Measurements from ENCODE around the gene PRKCH.

The PRKCH gene

DNA sequence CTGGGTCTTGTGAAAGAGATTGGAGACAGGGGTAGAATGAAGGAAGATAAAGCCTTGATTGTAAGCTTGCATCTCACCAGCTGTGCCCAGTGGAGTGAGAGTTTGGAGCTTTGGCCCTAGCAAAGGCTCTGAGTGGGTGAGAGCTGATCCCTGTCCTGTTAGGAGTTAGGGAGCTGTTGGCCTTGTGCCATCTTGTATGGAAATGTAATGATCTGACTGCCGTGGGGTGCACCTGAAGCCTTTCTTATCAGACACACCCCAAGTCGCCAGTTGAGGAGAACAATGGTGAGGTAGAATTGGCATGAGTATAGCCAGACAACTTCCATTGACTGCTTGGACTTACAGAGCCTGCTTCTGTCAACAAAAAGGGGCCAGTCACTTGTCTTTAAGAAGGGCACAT, 130.1 kb downstream of the PRKCH start:
- Histone ChIP-seq H3F3A (ENCODE audit: insufficient read depth) (no peaks in the 10 kb centered on the region), H2AFZ (ENCODE audit: low read depth, low read length, severe bottlenecking) (no peak overlapping the region), H3K4me3 (ENCODE audit: insufficient read depth, low read length, poor library complexity, severe bottlenecking) (no peak overlapping the region), H3K9ac (ENCODE audit: low read length) (no peak overlapping the region), H3K4me2 (ENCODE audit: low read depth, low read length, poor library complexity, severe bottlenecking) (no peak overlapping the region), H3K27ac (ENCODE audit: low read depth, low read length) (no peak overlapping the region), H3K79me2 (ENCODE audit: insufficient read depth, low read length) (no peaks in the 10 kb centered on the region), H3K36me3 (ENCODE audit: low read length) (no peaks in the 10 kb centered on the region), H3K27me3 (ENCODE audit: low read length) (no peaks in the 10 kb centered on the region), H4K20me1 (ENCODE audit: low read depth, low read length) (no peaks in the 10 kb centered on the region), H3K9me2 (replicated peaks; ENCODE audit: insufficient read depth, low read length) (no peaks in the 10 kb centered on the region), H3K9me3 (ENCODE audit: insufficient read depth, low read length) (no peaks in the 10 kb centered on the region)
- no peak for TF ChIP-seq EZH2phosphoT487 (conservative IDR thresholded peaks at IDR 0.05; ENCODE audit: low read length)
- TF ChIP-seq, protein P1, sequence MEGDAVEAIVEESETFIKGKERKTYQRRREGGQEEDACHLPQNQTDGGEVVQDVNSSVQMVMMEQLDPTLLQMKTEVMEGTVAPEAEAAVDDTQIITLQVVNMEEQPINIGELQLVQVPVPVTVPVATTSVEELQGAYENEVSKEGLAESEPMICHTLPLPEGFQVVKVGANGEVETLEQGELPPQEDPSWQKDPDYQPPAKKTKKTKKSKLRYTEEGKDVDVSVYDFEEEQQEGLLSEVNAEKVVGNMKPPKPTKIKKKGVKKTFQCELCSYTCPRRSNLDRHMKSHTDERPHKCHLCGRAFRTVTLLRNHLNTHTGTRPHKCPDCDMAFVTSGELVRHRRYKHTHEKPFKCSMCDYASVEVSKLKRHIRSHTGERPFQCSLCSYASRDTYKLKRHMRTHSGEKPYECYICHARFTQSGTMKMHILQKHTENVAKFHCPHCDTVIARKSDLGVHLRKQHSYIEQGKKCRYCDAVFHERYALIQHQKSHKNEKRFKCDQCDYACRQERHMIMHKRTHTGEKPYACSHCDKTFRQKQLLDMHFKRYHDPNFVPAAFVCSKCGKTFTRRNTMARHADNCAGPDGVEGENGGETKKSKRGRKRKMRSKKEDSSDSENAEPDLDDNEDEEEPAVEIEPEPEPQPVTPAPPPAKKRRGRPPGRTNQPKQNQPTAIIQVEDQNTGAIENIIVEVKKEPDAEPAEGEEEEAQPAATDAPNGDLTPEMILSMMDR (IDR thresholded peaks at IDR 0.05; ENCODE audit: insufficient read depth, low read length, poor library complexity, severe bottlenecking): no peak

- no peaks in the 10 kb centered on the region for H3K9me3 ChIP-seq (ENCODE audit: insufficient read depth, low read length)
- TF ChIP-seq, protein P1 (IDR thresholded peaks at IDR 0.05; ENCODE audit: insufficient read depth, low read length, poor library complexity, severe bottlenecking): no peak
- no peak for TF ChIP-seq EZH2phosphoT487 (conservative IDR thresholded peaks at IDR 0.05; ENCODE audit: low read length)
- H3K36me3 ChIP-seq (ENCODE audit: low read length): no peaks in the 10 kb centered on the region
- no peaks in the 10 kb centered on the region for H3K9me2 ChIP-seq (replicated peaks; ENCODE audit: insufficient read depth, low read length)
- no peaks in the 10 kb centered on the region for H3F3A ChIP-seq (ENCODE audit: insufficient read depth)
- H2AFZ ChIP-seq (ENCODE audit: low read depth, low read length, severe bottlenecking): no peak overlapping the region
- no peak overlapping the region for H3K9ac ChIP-seq (ENCODE audit: low read length)
- H3K4me3 ChIP-seq (ENCODE audit: insufficient read depth, low read length, poor library complexity, severe bottlenecking): no peak overlapping the region
- H3K27ac ChIP-seq (ENCODE audit: low read depth, low read length): no peak overlapping the region
- H3K4me2 ChIP-seq (ENCODE audit: low read depth, low read length, poor library complexity, severe bottlenecking): no peak overlapping the region
- H3K27me3 ChIP-seq (ENCODE audit: low read length): no peaks in the 10 kb centered on the region
- H4K20me1 ChIP-seq (ENCODE audit: low read depth, low read length): no peaks in the 10 kb centered on the region
- no peaks in the 10 kb centered on the region for H3K79me2 ChIP-seq (ENCODE audit: insufficient read depth, low read length)
Measured at GRCh38 chr14:61451891-61452400, 130.6 kb downstream of the PRKCH start.

DNA sequence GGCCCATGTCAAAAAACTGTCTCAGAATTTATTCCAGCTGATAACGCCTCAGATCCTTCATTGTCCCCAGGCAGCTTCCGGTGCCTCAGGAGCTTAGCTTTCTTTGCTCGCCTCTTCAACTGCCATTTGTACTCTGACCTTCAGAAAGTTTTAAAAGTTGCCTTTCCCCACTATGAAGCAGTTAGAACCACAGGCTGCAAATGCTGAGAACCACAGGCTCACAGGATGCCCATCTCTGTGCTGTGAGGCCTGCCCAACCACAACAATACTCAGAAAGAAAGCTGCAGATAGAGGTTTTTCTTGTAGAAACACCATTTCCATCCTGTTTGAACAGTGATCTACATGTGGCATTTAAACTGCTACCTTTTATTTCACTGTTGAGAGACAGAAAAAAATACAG, 131.1 kb downstream of the PRKCH start:
- no peak for TF ChIP-seq EZH2phosphoT487 (conservative IDR thresholded peaks at IDR 0.05; ENCODE audit: low read length)
- TF ChIP-seq, protein P1 (IDR thresholded peaks at IDR 0.05; ENCODE audit: insufficient read depth, low read length, poor library complexity, severe bottlenecking): no peak
- Histone ChIP-seq H2AFZ (ENCODE audit: low read depth, low read length, severe bottlenecking) (no peak overlapping the region), H3K79me2 (ENCODE audit: insufficient read depth, low read length) (no peaks in the 10 kb centered on the region), H3K9me3 (ENCODE audit: insufficient read depth, low read length) (no peaks in the 10 kb centered on the region), H3K9me2 (replicated peaks; ENCODE audit: insufficient read depth, low read length) (no peaks in the 10 kb centered on the region), H3K4me2 (ENCODE audit: low read depth, low read length, poor library complexity, severe bottlenecking) (no peak overlapping the region), H4K20me1 (ENCODE audit: low read depth, low read length) (no peaks in the 10 kb centered on the region), H3K36me3 (ENCODE audit: low read length) (no peaks in the 10 kb centered on the region), H3K27ac (ENCODE audit: low read depth, low read length) (no peak overlapping the region), H3K27me3 (ENCODE audit: low read length) (no peaks in the 10 kb centered on the region), H3F3A (ENCODE audit: insufficient read depth) (no peaks in the 10 kb centered on the region), H3K4me3 (ENCODE audit: insufficient read depth, low read length, poor library complexity, severe bottlenecking) (no peak overlapping the region), H3K9ac (ENCODE audit: low read length) (no peak overlapping the region)

All from SU-DHL-6 (cell line).